Measurements from ENCODE around the gene HES1.
"Not testable (repeated sequence)": the region's sequence is repeated elsewhere in the genome, so short reads cannot be mapped to it uniquely, and the experiment has no call there.

Gene HES1

DNA sequence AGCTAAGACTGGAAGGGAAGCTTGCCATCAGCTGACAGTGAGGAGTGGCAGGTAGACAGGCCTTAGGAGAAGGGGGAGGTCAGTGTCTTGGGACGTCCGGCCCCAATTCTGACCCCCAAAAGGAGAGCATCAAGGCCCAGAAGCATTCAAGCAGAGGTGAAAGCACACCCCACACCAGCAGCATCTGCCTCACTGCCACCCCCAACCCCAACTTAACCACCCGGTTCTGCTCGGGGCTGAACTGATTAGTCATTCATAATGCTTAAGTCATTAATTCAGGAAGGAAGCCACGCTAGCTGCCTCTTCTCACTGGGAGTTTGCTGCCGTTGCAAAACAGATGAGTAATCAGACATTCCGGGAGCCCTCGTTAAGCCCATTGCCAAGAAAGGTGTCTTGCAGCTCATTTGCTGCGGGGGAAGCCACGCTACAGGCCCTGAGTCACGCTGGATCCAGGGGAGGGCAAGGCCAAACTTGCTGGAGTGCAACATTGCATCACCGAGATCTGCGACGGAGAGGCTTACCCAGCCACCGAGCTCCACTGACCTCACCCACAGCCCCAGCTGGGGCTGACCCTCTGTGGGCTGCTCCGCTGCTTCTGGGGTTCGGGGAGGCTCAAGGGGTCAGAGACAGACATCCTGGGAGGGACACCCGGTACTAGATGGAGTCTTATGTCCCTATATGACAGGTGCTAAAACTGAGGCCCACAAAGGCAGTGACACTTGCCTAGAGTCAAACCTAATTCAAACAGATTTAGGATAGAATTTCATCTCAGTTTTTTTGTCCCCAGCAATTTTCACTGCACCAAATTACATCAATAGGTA is 46.4 kb upstream of the HES1 start:
- peak overlapping the region; percentile 13 for H3K27ac ChIP-seq
- no peaks in the 10 kb centered on the region for H3K9me3 ChIP-seq
- no peaks in the 10 kb centered on the region for H3K27me3 ChIP-seq
- no peaks in the 10 kb centered on the region for H3K36me3 ChIP-seq
- TF ChIP-seq, protein P1, sequence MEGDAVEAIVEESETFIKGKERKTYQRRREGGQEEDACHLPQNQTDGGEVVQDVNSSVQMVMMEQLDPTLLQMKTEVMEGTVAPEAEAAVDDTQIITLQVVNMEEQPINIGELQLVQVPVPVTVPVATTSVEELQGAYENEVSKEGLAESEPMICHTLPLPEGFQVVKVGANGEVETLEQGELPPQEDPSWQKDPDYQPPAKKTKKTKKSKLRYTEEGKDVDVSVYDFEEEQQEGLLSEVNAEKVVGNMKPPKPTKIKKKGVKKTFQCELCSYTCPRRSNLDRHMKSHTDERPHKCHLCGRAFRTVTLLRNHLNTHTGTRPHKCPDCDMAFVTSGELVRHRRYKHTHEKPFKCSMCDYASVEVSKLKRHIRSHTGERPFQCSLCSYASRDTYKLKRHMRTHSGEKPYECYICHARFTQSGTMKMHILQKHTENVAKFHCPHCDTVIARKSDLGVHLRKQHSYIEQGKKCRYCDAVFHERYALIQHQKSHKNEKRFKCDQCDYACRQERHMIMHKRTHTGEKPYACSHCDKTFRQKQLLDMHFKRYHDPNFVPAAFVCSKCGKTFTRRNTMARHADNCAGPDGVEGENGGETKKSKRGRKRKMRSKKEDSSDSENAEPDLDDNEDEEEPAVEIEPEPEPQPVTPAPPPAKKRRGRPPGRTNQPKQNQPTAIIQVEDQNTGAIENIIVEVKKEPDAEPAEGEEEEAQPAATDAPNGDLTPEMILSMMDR (IDR thresholded peaks at IDR 0.05), result no peak
- peak overlapping the region; percentile 0 to 54 for H3K4me3 ChIP-seq (ENCODE audit: low read depth in 1 of 2, low read length in 1 of 2)
- peaks cover 13 to 24% of the 10 kb centered on the region in 2 experiments for H3K4me1 ChIP-seq (ENCODE audit: control insufficient read depth in 1 of 2, insufficient read depth in 1 of 2, low read depth in 1 of 2, low read length in 1 of 2)

- H3K27ac ChIP-seq, result not testable (repeated sequence)
Observed at GRCh38 chr3:194090178-194090555, 45.8 kb upstream of the HES1 start.

DNA sequence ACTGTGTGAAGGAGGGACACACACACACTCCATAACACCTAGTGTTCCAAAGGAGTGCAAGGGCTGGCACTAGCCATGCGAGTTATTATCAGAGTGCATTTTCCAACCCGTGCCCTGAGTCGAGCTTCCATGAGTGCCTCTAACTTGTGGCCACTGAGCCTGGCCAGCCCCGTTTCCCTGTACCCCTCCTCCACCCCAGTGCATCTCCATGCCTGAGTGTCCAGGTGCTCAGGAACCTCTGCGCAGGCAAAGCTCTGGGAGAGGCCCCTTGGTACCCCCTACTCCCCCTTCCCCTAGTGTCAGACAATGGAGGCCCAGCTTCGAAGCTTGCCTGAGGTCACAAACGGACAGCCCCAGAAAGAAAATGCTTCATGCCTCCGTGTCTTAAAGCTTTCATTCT is 45.2 kb upstream of the HES1 start:
- Histone ChIP-seq H3K4me3 (ENCODE audit: low read depth in 1 of 2, low read length in 1 of 2) (no peak overlapping the region), H3K9me3 (no peaks in the 10 kb centered on the region), H3K36me3 (no peaks in the 10 kb centered on the region), H3K4me1 (ENCODE audit: control insufficient read depth in 1 of 2, insufficient read depth in 1 of 2, low read depth in 1 of 2, low read length in 1 of 2) (peaks cover 13 to 29% of the 10 kb centered on the region in 2 experiments), H3K27me3 (no peaks in the 10 kb centered on the region), H3K27ac (no peak overlapping the region)
- TF ChIP-seq, protein P1 (IDR thresholded peaks at IDR 0.05), result no peak

More at GRCh38 chr3:194090178-194090555, 45.8 kb upstream of the HES1 start:
- H3K27me3 ChIP-seq; H3K4me3 ChIP-seq (ENCODE audit: low read depth in 1 of 2, low read length in 1 of 2); H3K9me3 ChIP-seq; H3K36me3 ChIP-seq: not testable (repeated sequence)
- H3K4me1 ChIP-seq (ENCODE audit: control insufficient read depth in 1 of 2, insufficient read depth in 1 of 2, low read depth in 1 of 2, low read length in 1 of 2), result peaks cover 13 to 24% of the 10 kb centered on the region in 2 experiments

GRCh38 chr3:194091141-194091540 is 44.8 kb upstream of the HES1 start:
- no peaks in the 10 kb centered on the region for H3K36me3 ChIP-seq
- peaks cover 13 to 29% of the 10 kb centered on the region in 2 experiments for H3K4me1 ChIP-seq (ENCODE audit: control insufficient read depth in 1 of 2, insufficient read depth in 1 of 2, low read depth in 1 of 2, low read length in 1 of 2)
- H3K9me3 ChIP-seq, result no peaks in the 10 kb centered on the region
- H3K27me3 ChIP-seq, result no peaks in the 10 kb centered on the region
- no peak overlapping the region for H3K4me3 ChIP-seq (ENCODE audit: low read depth in 1 of 2, low read length in 1 of 2)
- TF ChIP-seq, protein P1 (IDR thresholded peaks at IDR 0.05), result no peak
- no peak overlapping the region for H3K27ac ChIP-seq

DNA sequence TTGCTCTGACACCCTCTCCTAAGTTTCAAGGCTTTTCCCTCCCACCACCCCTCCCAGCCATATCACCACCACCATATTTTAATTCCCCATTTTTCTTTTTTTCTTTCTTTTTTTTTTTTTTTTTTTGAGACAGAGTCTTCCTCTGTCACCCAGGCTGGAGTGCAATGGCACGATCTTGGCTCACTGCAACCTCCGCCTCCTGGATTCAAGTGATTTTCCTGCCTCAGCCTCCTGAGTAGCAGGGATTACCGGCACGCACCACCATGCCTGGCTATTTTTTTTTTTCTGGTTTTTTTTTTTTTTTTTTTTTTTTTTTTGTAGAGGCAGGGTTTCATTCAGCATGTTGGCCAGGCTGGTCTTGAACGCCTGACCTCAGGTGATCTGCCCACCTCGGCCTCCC is 44.1 kb upstream of the HES1 start:
- peaks cover 13 to 29% of the 10 kb centered on the region in 2 experiments for H3K4me1 ChIP-seq (ENCODE audit: control insufficient read depth in 1 of 2, insufficient read depth in 1 of 2, low read depth in 1 of 2, low read length in 1 of 2)
- not testable (repeated sequence) for H3K27me3 ChIP-seq; H3K36me3 ChIP-seq; H3K4me3 ChIP-seq (ENCODE audit: low read depth in 1 of 2, low read length in 1 of 2); H3K9me3 ChIP-seq; H3K27ac ChIP-seq

- no peaks in the 10 kb centered on the region for H3K9me3 ChIP-seq
- H3K4me3 ChIP-seq (ENCODE audit: low read depth in 1 of 2, low read length in 1 of 2), result no peak overlapping the region
- peaks cover 13 to 29% of the 10 kb centered on the region in 2 experiments for H3K4me1 ChIP-seq (ENCODE audit: control insufficient read depth in 1 of 2, insufficient read depth in 1 of 2, low read depth in 1 of 2, low read length in 1 of 2)
- TF ChIP-seq, protein P1 (IDR thresholded peaks at IDR 0.05), result no peak
- no peaks in the 10 kb centered on the region for H3K36me3 ChIP-seq
- no peak overlapping the region for H3K27ac ChIP-seq
- no peaks in the 10 kb centered on the region for H3K27me3 ChIP-seq
Observed at GRCh38 chr3:194092881-194093301, 43.1 kb upstream of the HES1 start.

Data from neutrophil (primary cell).